ENCODE data around the gene UFD1. TPM values are rescaled to one million over a fixed set of nuclear protein-coding genes. Genes with fewer than 3 reads are reported as not detected.

UFD1 gene
- total RNA-seq, 1 experiment from 2014 or later: 74.4 TPM

DNA sequence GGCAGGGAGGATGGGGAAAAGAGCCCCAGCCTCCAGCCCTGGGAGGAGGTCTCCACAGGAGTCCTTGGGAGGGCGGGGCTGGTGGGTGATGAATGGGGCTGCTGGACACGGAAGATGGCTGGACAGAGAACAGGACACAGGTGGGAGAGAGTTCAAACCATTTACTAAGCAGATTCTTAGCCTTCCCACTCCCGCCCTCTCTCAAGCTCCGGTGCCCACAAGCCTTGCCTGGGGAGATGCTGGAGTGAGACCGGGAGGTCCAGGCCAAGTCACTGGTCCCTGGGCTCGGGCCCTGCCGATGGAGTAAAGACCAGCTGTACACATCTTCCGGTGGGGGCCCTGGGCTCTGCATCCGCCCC lies 43.9 kb upstream of the UFD1 start:
- Histone ChIP-seq H3K27ac (ENCODE audit: insufficient read length, low read depth, low read length) (no peak overlapping the region), H3K4me1 (ENCODE audit: insufficient read depth, low read length) (no peaks in the 10 kb centered on the region), H2BK20ac (ENCODE audit: low read depth, low read length, poor library complexity, severe bottlenecking) (no peak overlapping the region), H2AFZ (ENCODE audit: low read length) (no peak overlapping the region), H4K5ac (ENCODE audit: insufficient read length, low read depth, low read length) (no peak overlapping the region), H4K91ac (ENCODE audit: insufficient read length, low read depth, low read length) (no peak overlapping the region), H2BK120ac (ENCODE audit: low read depth, low read length, poor library complexity, severe bottlenecking) (no peak overlapping the region), H2BK12ac (ENCODE audit: insufficient read length, low read depth, low read length) (no peak overlapping the region), H2BK5ac (ENCODE audit: insufficient read length, low read length) (no peak overlapping the region), H2AK5ac (ENCODE audit: insufficient read length, low read length) (no peak overlapping the region), H3K4ac (ENCODE audit: low read depth, low read length) (no peak overlapping the region), H3K79me1 (ENCODE audit: insufficient read depth, low read depth, low read length, poor library complexity, severe bottlenecking) (no peaks in the 10 kb centered on the region), H3T11ph (ENCODE audit: low read length) (no peak overlapping the region), H3K56ac (ENCODE audit: insufficient read length, low read depth, low read length) (no peak overlapping the region), H4K8ac (replicated peaks; ENCODE audit: insufficient read length, low read depth, low read length) (no peak overlapping the region), H3K4me2 (ENCODE audit: insufficient read depth, insufficient read length, low read length) (peak overlapping the region; percentile 55), H4K20me1 (ENCODE audit: control insufficient read depth, insufficient read depth, insufficient read length) (no peaks in the 10 kb centered on the region), H3K79me2 (ENCODE audit: insufficient read depth, low read length) (no peaks in the 10 kb centered on the region), H2BK15ac (ENCODE audit: low read depth, low read length) (no peak overlapping the region), H3K18ac (ENCODE audit: insufficient read length, low read depth, low read length) (no peak overlapping the region), H3K14ac (ENCODE audit: insufficient read depth, low read length) (no peak overlapping the region), H3K27me3 (ENCODE audit: insufficient read depth, low read length) (peaks cover 4% of the 10 kb centered on the region; the same call in 1 of the 2 replicates), H3K23me2 (ENCODE audit: insufficient read length, low read depth, low read length, poor library complexity, severe bottlenecking) (peaks cover 14% of the 10 kb centered on the region), H3K9me3 (ENCODE audit: control insufficient read depth, low read depth, low read length) (no peaks in the 10 kb centered on the region), H3K9ac (ENCODE audit: extremely low read depth, insufficient read length, low read length) (no peak overlapping the region), H3K23ac (ENCODE audit: insufficient read length, low read depth, low read length) (no peak overlapping the region)
- WGBS (ENCODE audit: extremely low coverage, insufficient read length, low lambda C conversion rate): no CpG with 5 or more reads among the region's 9 CpGs
- no peak overlapping the region for H3K27ac Mint-ChIP-seq
- H3K36me3 Mint-ChIP-seq (ENCODE audit: insufficient read depth in 1 of 3, low read depth in 3 of 3): peaks cover 0 to 15% (median 9%) of the 10 kb centered on the region in 3 experiments; a peak in 3 of 7 replicates
- no peak for DNase-seq
- H3K4me1 Mint-ChIP-seq: peaks cover 8 to 13% of the 10 kb centered on the region in 2 experiments; a peak in 3 of 4 replicates
- peaks cover 70% of the 10 kb centered on the region for H3K27me3 Mint-ChIP-seq (ENCODE audit: low read depth)
- H3K4me3 Mint-ChIP-seq: peak overlapping the region; percentile 67 to 82
- TF ChIP-seq, protein P1, sequence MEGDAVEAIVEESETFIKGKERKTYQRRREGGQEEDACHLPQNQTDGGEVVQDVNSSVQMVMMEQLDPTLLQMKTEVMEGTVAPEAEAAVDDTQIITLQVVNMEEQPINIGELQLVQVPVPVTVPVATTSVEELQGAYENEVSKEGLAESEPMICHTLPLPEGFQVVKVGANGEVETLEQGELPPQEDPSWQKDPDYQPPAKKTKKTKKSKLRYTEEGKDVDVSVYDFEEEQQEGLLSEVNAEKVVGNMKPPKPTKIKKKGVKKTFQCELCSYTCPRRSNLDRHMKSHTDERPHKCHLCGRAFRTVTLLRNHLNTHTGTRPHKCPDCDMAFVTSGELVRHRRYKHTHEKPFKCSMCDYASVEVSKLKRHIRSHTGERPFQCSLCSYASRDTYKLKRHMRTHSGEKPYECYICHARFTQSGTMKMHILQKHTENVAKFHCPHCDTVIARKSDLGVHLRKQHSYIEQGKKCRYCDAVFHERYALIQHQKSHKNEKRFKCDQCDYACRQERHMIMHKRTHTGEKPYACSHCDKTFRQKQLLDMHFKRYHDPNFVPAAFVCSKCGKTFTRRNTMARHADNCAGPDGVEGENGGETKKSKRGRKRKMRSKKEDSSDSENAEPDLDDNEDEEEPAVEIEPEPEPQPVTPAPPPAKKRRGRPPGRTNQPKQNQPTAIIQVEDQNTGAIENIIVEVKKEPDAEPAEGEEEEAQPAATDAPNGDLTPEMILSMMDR (conservative IDR thresholded peaks at IDR 0.05): no peak
- no peaks in the 10 kb centered on the region for H3K9me3 Mint-ChIP-seq

Measured in H9 (cell line).